Epidermal melanocyte (primary cell): ENCODE measurements around the gene ST14.

Experiments used
- DNase-seq: peaks from one replicate; pipeline ENCODE4 v3.0.0; 2011; ENCODE audit warnings: low spot score; ENCODE audit not compliant: insufficient read length

Gene ST14

GRCh38 chr11:130159657-130160497, at the start of gene ST14:
Gene ST14 (plus strand): TSS chr11:130159782. CDS start chr11:130159980, 198 bp downstream.
- no peak for DNase-seq

GRCh38 chr11:130110339-130111108, 49.1 kb upstream of the ST14 start:
- DNase-seq, result no peak

GRCh38 chr11:130112071-130112830, 47.3 kb upstream of the ST14 start:
- DNase-seq, result no peak

- no peak for DNase-seq
Observed at GRCh38 chr11:130114281-130114680, 45.3 kb upstream of the ST14 start.

- no peak for DNase-seq
Observed at GRCh38 chr11:130114726-130115125, 44.9 kb upstream of the ST14 start.

GRCh38 chr11:130115218-130115617, 44.4 kb upstream of the ST14 start:
- DNase-seq, result no peak

GRCh38 chr11:130118165-130118564, 41.4 kb upstream of the ST14 start:
- DNase-seq, result no peak

- DNase-seq, result no peak
Observed at GRCh38 chr11:130118636-130119387, 40.8 kb upstream of the ST14 start.

- no peak for DNase-seq
Observed at GRCh38 chr11:130120045-130120444, 39.5 kb upstream of the ST14 start.

GRCh38 chr11:130121445-130121978, 38.1 kb upstream of the ST14 start:
- no peak for DNase-seq

GRCh38 chr11:130122141-130122575, 37.4 kb upstream of the ST14 start:
- no peak for DNase-seq

- DNase-seq, result no peak
Observed at GRCh38 chr11:130123414-130124040, 36.1 kb upstream of the ST14 start.

GRCh38 chr11:130124096-130124495, 35.5 kb upstream of the ST14 start:
- peak; percentile 43 for DNase-seq

GRCh38 chr11:130125638-130126037, 33.9 kb upstream of the ST14 start:
- no peak for DNase-seq

- no peak for DNase-seq
Observed at GRCh38 chr11:130126516-130126915, 33.1 kb upstream of the ST14 start.

- no peak for DNase-seq
Observed at GRCh38 chr11:130127509-130127908, 32.1 kb upstream of the ST14 start.

- DNase-seq, result no peak
Observed at GRCh38 chr11:130128626-130129025, 31.0 kb upstream of the ST14 start.

GRCh38 chr11:130129922-130130321, 29.7 kb upstream of the ST14 start:
- no peak for DNase-seq

GRCh38 chr11:130131961-130132850, 27.4 kb upstream of the ST14 start:
- peak; percentile 69 for DNase-seq
